Measurements from ENCODE around the gene LEMD1.

LEMD1 gene

GRCh38 chr1:205387845-205388244 is 34.0 kb downstream of the LEMD1 start:
- TF ChIP-seq FOXP2 (optimal IDR thresholded peaks at IDR 0.05; ENCODE audit: borderline replicate concordance, extremely low read depth, extremely low read length, insufficient read depth) (no peak), POLR2AphosphoS5 (IDR thresholded peaks at IDR 0.05; ENCODE audit: low read depth, low read length) (no peak), SIN3A (IDR thresholded peaks at IDR 0.05; ENCODE audit: borderline replicate concordance, insufficient read depth, low read length) (no peak)
- TF ChIP-seq, protein P1, sequence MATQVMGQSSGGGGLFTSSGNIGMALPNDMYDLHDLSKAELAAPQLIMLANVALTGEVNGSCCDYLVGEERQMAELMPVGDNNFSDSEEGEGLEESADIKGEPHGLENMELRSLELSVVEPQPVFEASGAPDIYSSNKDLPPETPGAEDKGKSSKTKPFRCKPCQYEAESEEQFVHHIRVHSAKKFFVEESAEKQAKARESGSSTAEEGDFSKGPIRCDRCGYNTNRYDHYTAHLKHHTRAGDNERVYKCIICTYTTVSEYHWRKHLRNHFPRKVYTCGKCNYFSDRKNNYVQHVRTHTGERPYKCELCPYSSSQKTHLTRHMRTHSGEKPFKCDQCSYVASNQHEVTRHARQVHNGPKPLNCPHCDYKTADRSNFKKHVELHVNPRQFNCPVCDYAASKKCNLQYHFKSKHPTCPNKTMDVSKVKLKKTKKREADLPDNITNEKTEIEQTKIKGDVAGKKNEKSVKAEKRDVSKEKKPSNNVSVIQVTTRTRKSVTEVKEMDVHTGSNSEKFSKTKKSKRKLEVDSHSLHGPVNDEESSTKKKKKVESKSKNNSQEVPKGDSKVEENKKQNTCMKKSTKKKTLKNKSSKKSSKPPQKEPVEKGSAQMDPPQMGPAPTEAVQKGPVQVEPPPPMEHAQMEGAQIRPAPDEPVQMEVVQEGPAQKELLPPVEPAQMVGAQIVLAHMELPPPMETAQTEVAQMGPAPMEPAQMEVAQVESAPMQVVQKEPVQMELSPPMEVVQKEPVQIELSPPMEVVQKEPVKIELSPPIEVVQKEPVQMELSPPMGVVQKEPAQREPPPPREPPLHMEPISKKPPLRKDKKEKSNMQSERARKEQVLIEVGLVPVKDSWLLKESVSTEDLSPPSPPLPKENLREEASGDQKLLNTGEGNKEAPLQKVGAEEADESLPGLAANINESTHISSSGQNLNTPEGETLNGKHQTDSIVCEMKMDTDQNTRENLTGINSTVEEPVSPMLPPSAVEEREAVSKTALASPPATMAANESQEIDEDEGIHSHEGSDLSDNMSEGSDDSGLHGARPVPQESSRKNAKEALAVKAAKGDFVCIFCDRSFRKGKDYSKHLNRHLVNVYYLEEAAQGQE (IDR thresholded peaks at IDR 0.05; ENCODE audit: insufficient read depth in 1 of 2, low read depth in 2 of 2, low read length in 2 of 2), result no peak

DNA sequence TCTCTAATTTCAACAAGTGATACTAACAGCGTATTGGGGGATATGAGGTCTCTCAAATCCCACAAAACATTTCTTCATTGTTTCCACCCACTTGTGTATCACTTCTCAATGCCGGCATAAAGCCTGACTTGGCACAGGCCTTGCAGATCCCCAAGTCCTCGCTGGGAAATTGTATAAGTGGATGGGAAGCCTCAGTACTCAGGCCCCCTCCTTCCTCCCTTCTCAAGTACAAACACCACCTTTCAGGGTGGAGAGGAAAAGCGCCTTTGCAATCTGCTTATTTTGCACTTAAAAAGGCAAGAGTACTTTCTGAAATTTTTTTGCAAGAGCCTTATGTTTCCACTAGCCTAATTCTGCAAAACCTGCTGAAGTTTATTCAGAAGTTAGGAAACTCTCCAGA is 39.3 kb downstream of the LEMD1 start:
- TF ChIP-seq, protein P1 (IDR thresholded peaks at IDR 0.05; ENCODE audit: insufficient read depth in 1 of 2, low read depth in 2 of 2, low read length in 2 of 2), result no peak
- TF ChIP-seq SIN3A (IDR thresholded peaks at IDR 0.05; ENCODE audit: borderline replicate concordance, insufficient read depth, low read length), result no peak
- no peak for TF ChIP-seq FOXP2 (optimal IDR thresholded peaks at IDR 0.05; ENCODE audit: borderline replicate concordance, extremely low read depth, extremely low read length, insufficient read depth)
- TF ChIP-seq TAF1 (IDR thresholded peaks at IDR 0.05; ENCODE audit: borderline replicate concordance, insufficient read depth, low read length), result no peak
- TF ChIP-seq POLR2AphosphoS5 (IDR thresholded peaks at IDR 0.05; ENCODE audit: low read depth, low read length), result no peak

- TF ChIP-seq FOXP2 (optimal IDR thresholded peaks at IDR 0.05; ENCODE audit: borderline replicate concordance, extremely low read depth, extremely low read length, insufficient read depth) (no peak), SIN3A (IDR thresholded peaks at IDR 0.05; ENCODE audit: borderline replicate concordance, insufficient read depth, low read length) (no peak), POLR2AphosphoS5 (IDR thresholded peaks at IDR 0.05; ENCODE audit: low read depth, low read length) (no peak), TAF1 (IDR thresholded peaks at IDR 0.05; ENCODE audit: borderline replicate concordance, insufficient read depth, low read length) (no peak)
- TF ChIP-seq, protein P1 (IDR thresholded peaks at IDR 0.05; ENCODE audit: insufficient read depth in 1 of 2, low read depth in 2 of 2, low read length in 2 of 2), result no peak
These were observed 40.6 kb downstream of the LEMD1 start for GRCh38 chr1:205381305-205381704.

DNA sequence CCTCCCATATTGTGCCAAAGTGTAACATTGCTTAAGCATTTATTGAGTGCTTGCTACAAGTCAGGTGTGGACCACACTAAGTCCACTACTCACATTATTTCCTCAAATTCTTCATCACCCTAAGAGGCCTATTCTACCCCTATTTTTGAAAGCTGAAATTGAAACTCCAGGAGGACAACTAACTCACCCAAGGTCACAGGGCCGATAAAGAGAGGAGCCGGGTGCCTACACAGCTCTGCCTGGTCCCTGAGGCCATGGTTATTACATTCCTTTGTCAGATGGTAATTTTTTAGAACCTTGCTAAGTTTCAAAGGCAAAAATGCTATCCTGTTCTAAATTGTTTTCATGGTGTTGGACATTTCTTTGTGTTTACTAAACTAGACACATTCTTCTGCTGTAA is 41.0 kb downstream of the LEMD1 start:
- TF ChIP-seq SIN3A (IDR thresholded peaks at IDR 0.05; ENCODE audit: borderline replicate concordance, insufficient read depth, low read length) (no peak), FOXP2 (optimal IDR thresholded peaks at IDR 0.05; ENCODE audit: borderline replicate concordance, extremely low read depth, extremely low read length, insufficient read depth) (no peak), POLR2AphosphoS5 (IDR thresholded peaks at IDR 0.05; ENCODE audit: low read depth, low read length) (no peak), TAF1 (IDR thresholded peaks at IDR 0.05; ENCODE audit: borderline replicate concordance, insufficient read depth, low read length) (no peak)
- TF ChIP-seq, protein P1 (IDR thresholded peaks at IDR 0.05; ENCODE audit: insufficient read depth in 1 of 2, low read depth in 2 of 2, low read length in 2 of 2), result no peak

DNA sequence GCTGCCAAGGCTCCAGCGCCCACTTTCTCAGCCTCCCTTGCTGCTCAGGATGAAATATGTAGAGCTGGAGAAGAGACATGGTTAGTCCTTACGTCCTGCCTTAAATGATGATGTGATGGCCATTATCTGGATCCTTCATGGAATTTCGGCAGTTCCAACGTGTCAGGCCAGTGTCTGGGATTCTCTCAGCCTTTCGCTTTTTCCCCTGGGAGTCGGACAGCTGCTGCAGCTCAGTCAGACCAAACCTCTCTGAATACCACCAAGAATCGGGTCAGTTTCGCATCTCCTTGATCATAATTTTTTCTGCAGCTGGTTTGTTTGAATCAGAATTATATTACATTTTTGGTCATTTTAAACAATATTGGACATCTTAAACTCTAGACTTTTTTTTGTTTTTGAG is 42.8 kb downstream of the LEMD1 start:
- TF ChIP-seq SIN3A (IDR thresholded peaks at IDR 0.05; ENCODE audit: borderline replicate concordance, insufficient read depth, low read length) (no peak), FOXP2 (optimal IDR thresholded peaks at IDR 0.05; ENCODE audit: borderline replicate concordance, extremely low read depth, extremely low read length, insufficient read depth) (no peak), TAF1 (IDR thresholded peaks at IDR 0.05; ENCODE audit: borderline replicate concordance, insufficient read depth, low read length) (no peak)
- TF ChIP-seq, protein P1 (IDR thresholded peaks at IDR 0.05; ENCODE audit: insufficient read depth in 1 of 2, low read depth in 2 of 2, low read length in 2 of 2), result no peak
